K562 (cell line): ENCODE results near the gene NEU3. TPM values are rescaled to one million over a fixed set of nuclear protein-coding genes. Genes with fewer than 3 reads are reported as not detected.

Source experiments
- ARID4B ChIP-seq: sonication (generic); formaldehyde crosslinking; IDR thresholded peaks from 2 replicates; pipeline ENCODE4 v1.8.0; 2022; ENCODE audit warnings: mild to moderate bottlenecking, missing genetic modification reagents
- CBX3 ChIP-seq, 2 experiments: IDR thresholded peaks; 1 replicate in 1 of 2; 2 replicates in 1 of 2; pipeline ENCODE4 v1.6.1; 2012; ENCODE audit warnings: inconsistent platforms in 2 of 2, low read length in 2 of 2, borderline replicate concordance in 1 of 2, control low read depth in 1 of 2
- CSDE1 ChIP-seq, 2 experiments: fragments of 450-650 bp; IDR thresholded peaks; 2 replicates each; pipeline ENCODE4 v1.6.1; 2016; ENCODE audit warnings: mild to moderate bottlenecking in 1 of 2
- E2F4 ChIP-seq: sonication (generic); formaldehyde crosslinking; IDR thresholded peaks from 2 replicates; pipeline ENCODE4 v1.8.0; 2022; ENCODE audit warnings: mild to moderate bottlenecking, low read depth, missing genetic modification reagents
- FOXK2 ChIP-seq, 2 experiments: fragments of 450-650 bp; IDR thresholded peaks in 1 of 2; conservative IDR thresholded peaks in 1 of 2; 2 replicates each; pipeline ENCODE4 v1.6.1; 2016; ENCODE audit warnings: low read depth in 2 of 2, mild to moderate bottlenecking in 1 of 2
- NFIX ChIP-seq: fragments of 250-450 bp; sonication (Bioruptor Pico); IDR thresholded peaks from 2 replicates; pipeline ENCODE4 v1.4.0; 2020; ENCODE audit warnings: low read depth, mild to moderate bottlenecking, moderate library complexity
- POLR2H ChIP-seq: IDR thresholded peaks from 2 replicates; pipeline ENCODE4 v1.6.1; 2016; ENCODE audit warnings: missing genetic modification characterization, low read depth, mild to moderate bottlenecking, control low read depth, missing compliant biosample characterization, moderate library complexity
- SIX5 ChIP-seq, 2 experiments: IDR thresholded peaks; 2 replicates each; pipeline ENCODE4 v1.6.1; 2011; ENCODE audit warnings: low read length in 2 of 2, borderline replicate concordance in 1 of 2, low read depth in 1 of 2, mild to moderate bottlenecking in 1 of 2, moderate library complexity in 1 of 2; ENCODE audit not compliant: insufficient read depth in 1 of 2
- SMAD2 ChIP-seq: fragments of 150-350 bp; IDR thresholded peaks from 2 replicates; pipeline ENCODE4 v1.6.1; 2014; ENCODE audit warnings: low read depth, mild to moderate bottlenecking, low read length
- SUPT5H ChIP-seq: fragments of 450-650 bp; IDR thresholded peaks from 2 replicates; pipeline ENCODE4 v1.6.1; 2016
- TBL1XR1 ChIP-seq, 2 experiments: IDR thresholded peaks; 2 replicates each; pipeline ENCODE4 v1.6.1; 2012; ENCODE audit warnings: improper control_type of control experiment in 2 of 2, low read length in 2 of 2, mild to moderate bottlenecking in 1 of 2
- ZBTB33 ChIP-seq: sonication (generic); formaldehyde crosslinking; IDR thresholded peaks from 2 replicates; pipeline ENCODE4 v1.8.1; 2023; ENCODE audit warnings: mild to moderate bottlenecking, missing genetic modification reagents
- ZNF121 ChIP-seq: sonication (generic); formaldehyde crosslinking; conservative IDR thresholded peaks from 2 replicates; pipeline ENCODE4 v1.8.0; 2022; ENCODE audit warnings: missing genetic modification reagents
- ZNF586 ChIP-seq: fragments of 450-650 bp; formaldehyde crosslinking; conservative IDR thresholded peaks from 2 replicates; pipeline ENCODE4 v1.4.0; 2020; ENCODE audit warnings: mild to moderate bottlenecking, moderate library complexity
- ZNF644 ChIP-seq: fragments of 200-800 bp; sonication (Bioruptor generic); IDR thresholded peaks from 2 replicates; pipeline ENCODE4 v1.6.1; 2016; ENCODE audit warnings: low read depth, missing genetic modification characterization, missing compliant biosample characterization
- ZZZ3 ChIP-seq: fragments of 450-650 bp; IDR thresholded peaks from 2 replicates; pipeline ENCODE4 v1.6.1; 2016; ENCODE audit warnings: antibody characterized with exemption, mild to moderate bottlenecking, moderate library complexity
- polyA plus RNA-seq, 8 experiments: library from polyadenylated mRNA; depleted of rRNA in 4 of 8; stranded (reverse) in 5 of 8; unstranded in 3 of 8; fragments of >200 nt; fragmentation: Nextera tagmentation in 2 of 8; fragmentation: Illumina TruSeq in 1 of 8; extraction: Ambion mirVana in 2 of 8; extraction: Trizol in 1 of 8; gene quantifications; 2 replicates each; pipeline versions ENCODE4 v1.2.1 to v1.2.3, GENCODE V29; 2011 to 2014; ENCODE audit warnings: inconsistent platforms in 1 of 8, missing spikeins in 1 of 8
- total RNA-seq, 7 experiments: library from RNA; depleted of rRNA in 6 of 7; stranded (reverse); fragments of >200 nt in 6 of 7; fragmentation: Illumina TruSeq in 2 of 7; extraction: Trizol in 2 of 7; gene quantifications; 2 replicates each; pipeline versions ENCODE4 v1.2.1 to v1.2.3, GENCODE V29; 2011 to 2021; ENCODE audit warnings: low replicate concordance in 1 of 7
- TF ChIP-seq, protein P1 (sequence below), 2 experiments: fragments of 450-650 bp; conservative IDR thresholded peaks; 2 replicates each; pipeline ENCODE4 v1.6.1; 2017; ENCODE audit warnings: mild to moderate bottlenecking in 2 of 2, moderate library complexity in 2 of 2

NEU3 gene
- total and polyA plus RNA-seq, 9 of the 15 experiments (the other 6 are each of a cell fraction or from before 2014, with no cell fraction given): 6.2 to 41.3 (median 31.1) TPM

DNA sequence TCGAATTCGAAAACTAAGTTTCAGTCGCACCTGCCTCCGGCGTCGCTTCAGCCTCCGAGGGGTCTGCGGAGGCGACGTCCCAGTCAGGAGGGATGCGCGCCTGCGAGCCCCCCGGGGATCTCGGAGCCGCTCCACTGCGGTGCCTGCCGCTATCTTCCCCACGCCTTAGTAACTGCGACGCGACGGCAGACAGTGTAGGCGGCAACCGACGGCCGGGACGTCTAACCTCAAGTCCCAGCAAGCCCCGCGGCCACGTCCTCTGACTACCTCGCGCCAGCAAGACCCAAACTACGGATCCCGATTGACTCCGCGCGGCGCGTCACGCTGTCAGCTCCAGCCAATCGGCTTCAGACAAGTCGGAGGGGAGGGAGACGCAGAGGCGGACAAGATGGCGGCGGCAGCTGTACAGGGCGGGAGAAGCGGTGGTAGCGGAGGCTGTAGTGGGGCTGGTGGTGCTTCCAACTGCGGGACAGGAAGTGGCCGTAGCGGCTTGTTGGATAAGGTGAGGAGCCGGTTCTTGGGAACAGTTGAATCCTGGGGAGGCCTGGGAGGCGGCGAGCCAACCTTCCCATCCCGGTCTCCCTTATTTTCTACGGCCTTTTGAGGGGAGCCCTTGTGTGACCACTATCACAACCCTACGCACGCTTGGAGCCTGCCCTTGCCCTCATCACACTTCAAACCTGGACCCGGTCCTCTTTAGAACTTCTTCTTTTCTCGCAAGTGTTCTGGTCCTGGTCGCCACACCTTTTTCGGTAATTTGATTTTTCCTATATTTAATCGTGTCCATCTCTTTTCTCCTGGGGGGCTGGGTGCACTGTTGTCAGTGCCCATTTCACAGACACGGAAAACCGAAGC, 39.6 kb upstream of the NEU3 start, which contains the start of the genes SPCS2 and XRRA1 (continued):
- TF ChIP-seq ARID4B (CRISPR knock-in tag) (peak; percentile 90), ZNF121 (CRISPR knock-in tag) (no peak), ZNF644 (tag) (peak; percentile 50; the same call in 1 of the 2 replicates), SMAD2 (no peak), ZZZ3 (0 out of 2 replicates have a peak, but pooled peaks have one; percentile 43), POLR2H (tag) (peak; percentile 83), E2F4 (CRISPR knock-in tag) (peak; percentile 79), CBX3 (IDR thresholded peaks at IDR 0.05; ENCODE audit: borderline replicate concordance in 1 of 2, low read length in 2 of 2) (peak in 1 of 2 experiments; percentile 68; a peak in 1 of 3 replicates), ZNF586 (CRISPR knock-in tag) (no peak), TBL1XR1 (IDR thresholded peaks at IDR 0.05; ENCODE audit: low read length in 2 of 2) (peak; percentile 28 to 50; a peak in 2 of 4 replicates), ZBTB33 (CRISPR knock-in tag) (peak; percentile 57; the same call in 1 of the 2 replicates), SUPT5H (peak; percentile 94), CSDE1 (IDR thresholded peaks at IDR 0.05) (no peak), NFIX (CRISPR knock-in tag) (no peak), SIX5 (IDR thresholded peaks at IDR 0.05; ENCODE audit: borderline replicate concordance in 1 of 2, insufficient read depth in 1 of 2, low read depth in 1 of 2, low read length in 2 of 2) (peak; percentile 58 to 75; a peak in 3 of 4 replicates), FOXK2 (conservative IDR thresholded peaks at IDR 0.05 in 1 of 2, IDR thresholded peaks at IDR 0.05 in 1 of 2; ENCODE audit: low read depth in 2 of 2) (peak in 1 of 2 experiments; percentile 84; a peak in 2 of 4 replicates)
- TF ChIP-seq, protein P1, sequence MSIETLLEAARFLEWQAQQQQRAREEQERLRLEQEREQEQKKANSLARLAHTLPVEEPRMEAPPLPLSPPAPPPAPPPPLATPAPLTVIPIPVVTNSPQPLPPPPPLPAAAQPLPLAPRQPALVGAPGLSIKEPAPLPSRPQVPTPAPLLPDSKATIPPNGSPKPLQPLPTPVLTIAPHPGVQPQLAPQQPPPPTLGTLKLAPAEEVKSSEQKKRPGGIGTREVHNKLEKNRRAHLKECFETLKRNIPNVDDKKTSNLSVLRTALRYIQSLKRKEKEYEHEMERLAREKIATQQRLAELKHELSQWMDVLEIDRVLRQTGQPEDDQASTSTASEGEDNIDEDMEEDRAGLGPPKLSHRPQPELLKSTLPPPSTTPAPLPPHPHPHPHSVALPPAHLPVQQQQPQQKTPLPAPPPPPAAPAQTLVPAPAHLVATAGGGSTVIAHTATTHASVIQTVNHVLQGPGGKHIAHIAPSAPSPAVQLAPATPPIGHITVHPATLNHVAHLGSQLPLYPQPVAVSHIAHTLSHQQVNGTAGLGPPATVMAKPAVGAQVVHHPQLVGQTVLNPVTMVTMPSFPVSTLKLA (conservative IDR thresholded peaks at IDR 0.05): peak; percentile 93 to 97
